GM21423 (cell line): Measurements from ENCODE around the gene NXPE3.
"Not testable (repeated sequence)": the region's sequence is repeated elsewhere in the genome, so short reads cannot be mapped to it uniquely, and the experiment has no call there.

ENCODE experiments used
- ATAC-seq: cut with Tn5 transposase; IDR thresholded peaks from one replicate; pipeline ENCODE4 v1.9.1; 2021; ENCODE audit warnings: mild to moderate bottlenecking, moderate library complexity; ENCODE audit not compliant: unreplicated experiment

The NXPE3 gene

DNA sequence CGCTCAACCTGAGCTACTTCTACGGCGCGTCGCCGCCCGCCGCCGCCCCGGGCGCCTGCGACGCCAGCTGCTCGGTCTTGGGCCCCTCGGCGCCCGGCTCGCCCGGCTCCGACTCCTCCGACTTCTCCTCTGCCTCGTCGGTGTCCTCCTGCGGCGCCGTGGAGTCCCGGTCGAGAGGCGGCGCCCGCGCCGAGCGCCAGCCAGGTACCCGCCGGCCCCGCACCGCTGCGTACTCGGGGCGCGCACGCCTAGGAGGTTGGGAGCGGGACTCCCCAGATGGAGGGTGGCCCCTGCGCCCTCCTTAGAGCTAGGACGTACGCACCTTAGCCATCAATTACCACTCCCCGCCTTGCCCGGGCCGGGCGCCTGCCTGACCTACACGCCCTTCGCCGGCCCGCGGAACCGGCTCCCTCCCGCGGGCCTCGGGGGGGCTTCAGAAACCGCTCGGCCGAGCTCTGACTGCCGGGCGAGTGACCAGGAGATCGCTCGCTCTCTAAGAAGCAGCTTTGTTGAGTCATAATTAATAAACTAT lies 70.8 kb downstream of the NXPE3 start:
- peak; percentile 24 for ATAC-seq

GRCh38 chr3:101850246-101851051 lies 71.4 kb downstream of the NXPE3 start:
- no peak for ATAC-seq

DNA sequence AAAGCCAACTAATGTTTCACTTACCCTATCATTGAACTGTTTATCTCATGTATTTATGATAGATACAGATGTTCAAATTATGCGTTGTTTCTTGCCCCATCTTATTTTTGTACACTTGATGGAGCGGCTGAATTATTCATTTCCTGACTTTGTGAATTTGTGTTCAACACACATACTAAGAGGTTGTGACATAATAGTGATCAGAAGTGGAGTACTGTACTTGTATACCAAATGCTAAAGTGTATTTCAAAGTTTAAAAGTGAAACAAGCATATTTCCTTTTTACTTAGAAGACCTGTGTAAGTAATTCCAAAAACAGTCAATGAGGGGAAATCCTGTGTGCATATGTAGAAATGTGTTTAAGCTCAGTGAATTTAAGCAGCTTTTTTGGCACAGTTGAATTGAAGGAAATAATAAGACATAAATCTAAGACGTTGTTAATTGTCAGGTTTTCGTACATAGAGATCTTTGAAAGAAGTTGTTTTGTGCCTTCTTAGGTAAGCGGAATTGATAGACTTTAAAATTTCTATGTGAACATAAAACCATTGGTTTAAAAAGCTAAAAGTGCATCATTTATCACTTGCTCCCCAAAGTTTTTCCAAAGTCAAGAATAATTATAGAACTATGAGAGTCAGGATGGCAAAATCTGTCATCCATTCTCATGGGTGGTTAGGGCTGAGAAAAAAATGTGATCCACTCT lies 72.2 kb downstream of the NXPE3 start:
- ATAC-seq = no peak

- no peak for ATAC-seq
These were observed 73.1 kb downstream of the NXPE3 start for GRCh38 chr3:101851850-101852714.

DNA sequence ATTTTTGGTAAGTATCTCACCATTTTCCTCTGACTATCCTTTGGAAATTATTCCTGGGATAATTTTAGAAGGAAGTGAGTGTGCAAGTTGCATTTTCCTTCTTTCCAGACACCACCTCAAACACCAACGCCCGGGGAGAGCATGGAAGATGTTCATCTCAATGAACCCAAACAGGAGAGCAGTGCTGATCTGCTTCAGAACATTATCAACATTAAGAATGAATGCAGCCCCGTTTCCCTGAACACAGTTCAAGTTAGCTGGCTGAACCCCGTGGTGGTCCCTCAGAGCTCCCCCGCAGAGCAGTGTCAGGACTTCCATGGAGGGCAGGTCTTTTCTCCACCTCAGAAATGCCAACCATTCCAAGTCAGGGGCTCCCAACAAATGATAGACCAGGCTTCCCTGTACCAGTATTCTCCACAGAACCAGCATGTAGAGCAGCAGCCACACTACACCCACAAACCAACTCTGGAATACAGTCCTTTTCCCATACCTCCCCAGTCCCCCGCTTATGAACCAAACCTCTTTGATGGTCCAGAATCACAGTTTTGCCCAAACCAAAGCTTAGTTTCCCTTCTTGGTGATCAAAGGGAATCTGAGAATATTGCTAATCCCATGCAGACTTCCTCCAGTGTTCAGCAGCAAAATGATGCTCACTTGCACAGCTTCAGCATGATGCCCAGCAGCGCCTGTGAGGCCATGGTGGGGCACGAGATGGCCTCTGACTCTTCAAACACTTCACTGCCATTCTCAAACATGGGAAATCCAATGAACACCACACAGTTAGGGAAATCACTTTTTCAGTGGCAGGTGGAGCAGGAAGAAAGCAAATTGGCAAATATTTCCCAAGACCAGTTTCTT lies 74.2 kb downstream of the NXPE3 start:
- ATAC-seq = no peak

DNA sequence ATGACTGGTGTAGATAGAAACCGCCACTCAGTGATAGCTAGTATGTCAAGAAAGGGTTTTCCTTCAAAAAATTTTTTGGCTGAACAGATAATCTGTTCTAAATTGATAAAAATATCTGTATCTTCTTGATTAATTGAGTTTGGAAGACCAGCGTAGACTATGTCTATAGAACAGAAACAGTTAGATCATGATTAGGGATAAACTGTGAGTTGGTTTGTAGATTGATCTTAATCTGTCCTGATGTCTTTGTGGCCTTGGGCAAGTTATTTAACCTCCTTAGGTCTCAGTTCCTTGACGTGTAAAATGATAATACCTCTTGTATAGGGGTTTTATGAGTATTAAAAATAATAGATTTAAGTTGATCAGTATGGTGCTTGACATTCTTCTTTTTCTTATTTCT lies 75.0 kb downstream of the NXPE3 start:
- ATAC-seq = no peak

- ATAC-seq = no peak
These were observed 75.7 kb downstream of the NXPE3 start for GRCh38 chr3:101854608-101855304.

DNA sequence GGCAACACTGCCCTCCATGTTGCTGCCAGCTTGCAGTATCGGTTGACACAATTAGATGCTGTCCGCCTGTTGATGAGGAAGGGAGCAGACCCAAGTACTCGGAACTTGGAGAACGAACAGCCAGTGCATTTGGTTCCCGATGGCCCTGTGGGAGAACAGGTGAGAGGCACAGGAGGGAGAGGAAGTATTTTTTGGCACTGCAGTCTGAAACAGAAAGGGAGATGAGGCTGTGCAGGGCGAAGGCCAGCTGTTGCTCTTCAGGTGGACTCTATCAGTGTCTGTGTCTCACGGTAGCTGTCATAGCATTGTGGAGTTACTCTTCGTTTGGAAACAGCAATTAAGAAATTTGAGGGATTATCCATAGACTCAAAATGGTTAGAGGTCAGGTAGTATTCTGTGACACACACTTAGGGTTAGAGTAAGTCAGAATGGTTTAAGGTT lies 78.3 kb downstream of the NXPE3 start:
- ATAC-seq = no peak

- no peak for ATAC-seq
These were observed 79.5 kb downstream of the NXPE3 start for GRCh38 chr3:101858464-101859030.

- no peak for ATAC-seq
These were observed 81.0 kb downstream of the NXPE3 start for GRCh38 chr3:101859882-101860448.

DNA sequence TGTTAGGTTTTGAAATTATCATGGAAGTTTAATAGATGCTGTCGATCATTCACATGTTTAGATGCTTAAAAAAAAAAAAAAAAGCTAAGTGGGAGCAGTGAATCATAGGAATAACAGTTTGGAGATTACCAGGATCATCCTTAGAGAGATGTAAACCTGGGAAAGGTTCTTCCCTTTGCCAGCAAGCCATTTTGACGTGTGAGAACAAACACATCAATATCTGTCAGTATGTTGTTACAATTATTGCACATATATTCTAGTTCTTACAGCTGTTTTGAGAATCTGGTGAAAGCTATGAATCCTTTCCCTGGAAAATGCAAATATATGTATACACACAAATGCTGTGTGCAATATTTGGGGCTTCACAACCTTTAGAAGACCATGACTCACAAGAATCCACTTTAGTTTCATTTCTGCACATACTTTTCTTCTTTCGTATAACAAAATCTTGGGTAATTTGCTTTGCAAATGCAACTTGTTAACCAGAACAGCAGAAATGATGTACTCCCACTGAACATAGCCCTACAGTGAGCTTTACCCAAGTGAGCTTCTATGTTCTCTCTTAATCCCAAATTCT lies 82.3 kb downstream of the NXPE3 start:
- peak; percentile 44 for ATAC-seq

DNA sequence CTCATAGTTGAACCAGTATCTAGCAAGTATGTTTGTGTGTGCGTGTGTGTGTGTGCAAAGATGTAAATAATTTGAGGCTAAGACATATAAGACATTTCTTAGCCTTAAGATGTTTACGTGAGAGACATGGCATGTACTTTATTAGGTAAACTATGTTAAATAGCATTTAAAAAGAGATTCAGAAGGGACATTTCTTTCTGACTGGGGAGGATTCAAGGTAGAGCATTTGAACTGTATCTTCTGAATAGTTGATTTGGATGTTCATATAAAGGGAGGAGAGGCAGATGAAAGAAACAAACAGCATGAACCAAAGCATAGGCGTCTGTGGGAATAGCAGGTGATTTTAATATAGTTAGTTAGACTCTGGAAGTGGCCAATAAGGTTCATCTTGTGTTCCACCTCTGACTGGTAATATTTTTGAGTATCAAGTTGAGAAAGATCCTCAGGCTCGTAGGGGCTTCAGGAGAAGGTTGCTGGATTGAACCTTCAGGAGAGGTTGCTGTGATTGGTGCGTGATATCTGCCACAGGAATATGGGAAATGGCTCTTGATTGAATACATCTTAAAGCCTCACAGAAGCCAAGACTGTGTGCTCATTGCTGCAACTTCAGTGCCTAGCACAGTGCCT lies 82.9 kb downstream of the NXPE3 start:
- ATAC-seq = no peak

- no peak for ATAC-seq
These were observed 83.6 kb downstream of the NXPE3 start for GRCh38 chr3:101862416-101863165.

DNA sequence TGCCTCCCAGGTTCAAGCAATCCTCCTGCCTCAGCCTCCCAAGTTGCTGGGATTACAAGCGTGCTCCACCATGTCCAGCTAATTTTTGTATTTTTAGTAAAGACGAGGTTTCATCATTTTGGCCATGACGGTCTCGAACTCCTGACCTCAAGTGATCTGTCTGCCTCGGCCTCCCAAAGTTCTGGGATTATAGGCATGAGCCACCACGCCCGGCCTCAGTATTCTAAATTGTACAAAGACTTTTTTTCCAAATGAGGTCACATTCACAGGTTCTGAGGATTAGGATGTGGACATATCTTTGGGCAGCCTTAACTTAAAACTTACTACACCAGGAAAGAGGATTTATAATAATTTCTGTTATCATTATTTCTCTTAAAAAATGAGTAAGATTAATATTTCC lies 85.9 kb downstream of the NXPE3 start:
- not testable (repeated sequence) for ATAC-seq

- no peak for ATAC-seq
These were observed 86.9 kb downstream of the NXPE3 start for GRCh38 chr3:101865751-101866509.

DNA sequence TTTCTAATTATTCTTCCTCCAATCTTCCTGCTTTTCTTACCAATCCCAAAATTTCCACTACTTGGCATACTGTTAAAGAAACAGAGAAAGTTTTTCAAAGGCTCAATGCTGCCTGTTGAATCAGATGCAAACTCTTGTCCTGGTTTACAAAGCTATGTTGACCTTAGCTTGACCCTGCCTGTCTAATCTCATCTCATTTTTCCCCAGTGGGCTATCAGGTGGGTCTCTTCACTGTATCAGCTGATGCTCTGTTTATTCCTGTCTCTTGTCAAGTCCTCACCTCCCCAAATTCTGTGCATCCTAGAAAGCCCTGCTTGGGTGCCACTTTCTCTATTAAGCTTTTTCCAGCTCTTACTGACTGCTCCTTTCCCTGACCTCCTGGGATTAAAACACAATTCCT lies 88.5 kb downstream of the NXPE3 start:
- ATAC-seq = no peak

DNA sequence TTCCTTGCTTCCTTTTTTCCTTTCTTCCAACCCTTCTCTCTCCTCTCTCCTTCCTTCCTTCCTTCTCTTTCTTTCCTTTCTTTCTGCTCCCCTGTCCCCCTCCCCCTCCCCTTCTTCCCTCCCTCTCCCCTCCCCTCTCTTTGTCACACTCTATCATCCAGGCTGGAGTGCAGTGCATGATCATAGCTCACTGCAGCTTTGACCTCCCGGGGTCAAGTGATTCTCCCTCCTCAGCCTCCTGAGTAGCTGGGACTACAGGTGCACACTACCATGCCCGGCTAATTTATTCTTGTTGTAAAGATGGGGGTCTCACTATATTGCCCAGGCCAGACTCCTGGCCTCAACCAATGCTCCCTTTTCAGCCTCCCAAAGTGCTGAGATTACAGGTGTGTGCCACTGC lies 89.0 kb downstream of the NXPE3 start:
- no peak for ATAC-seq
